Amygdala (tissue), 56 donors: Measurements from ENCODE around the gene SH2D5.
"Not testable (repeated sequence)": the region's sequence is repeated elsewhere in the genome, so short reads cannot be mapped to it uniquely, and the experiment has no call there.

Experiments used
- DNase-seq, 56 donors: peaks; one replicate each; lab custom pipeline; 2025; lab: John Stamatoyannopoulos, UW

The SH2D5 gene

GRCh38 chr1:20729155-20729931, 3.2 kb downstream of the SH2D5 start:
- DNase-seq = no peak

- no peak for DNase-seq
Measured at GRCh38 chr1:20728371-20729154, 3.9 kb downstream of the SH2D5 start.

GRCh38 chr1:20727746-20728316, 4.7 kb downstream of the SH2D5 start:
- DNase-seq = no peak

GRCh38 chr1:20726932-20727745, 5.4 kb downstream of the SH2D5 start:
- DNase-seq = no peak

GRCh38 chr1:20726118-20726911, 6.2 kb downstream of the SH2D5 start:
- DNase-seq = no peak

- no peak for DNase-seq
Measured at GRCh38 chr1:20725189-20726117, 7.0 kb downstream of the SH2D5 start.

GRCh38 chr1:20724364-20725188, 7.9 kb downstream of the SH2D5 start:
- no peak for DNase-seq

GRCh38 chr1:20723537-20724363, 8.8 kb downstream of the SH2D5 start:
- DNase-seq = no peak

GRCh38 chr1:20723159-20723536, 9.4 kb downstream of the SH2D5 start:
- DNase-seq = no peak

GRCh38 chr1:20721117-20722061, 11.1 kb downstream of the SH2D5 start:
- DNase-seq = no peak

- DNase-seq = no peak
Measured at GRCh38 chr1:20720631-20721091, 11.8 kb downstream of the SH2D5 start.

- no peak for DNase-seq
Measured at GRCh38 chr1:20719871-20720620, 12.5 kb downstream of the SH2D5 start.

GRCh38 chr1:20719261-20719660, 13.2 kb downstream of the SH2D5 start:
- no peak for DNase-seq

- not testable (repeated sequence) for DNase-seq
Measured at GRCh38 chr1:20718343-20718882, 14.1 kb downstream of the SH2D5 start.
